ENCODE data around the gene SPHK1.

- TF ChIP-seq EZH2 (IDR thresholded peaks at IDR 0.05; ENCODE audit: insufficient read depth, poor library complexity, severe bottlenecking) (no peak), EZH2phosphoT487 (IDR thresholded peaks at IDR 0.05; ENCODE audit: insufficient read depth, low read depth) (no peak)
Measured at GRCh38 chr17:76370261-76370993, 14.0 kb upstream of the SPHK1 start.
